ENCODE measurements around the gene LCN10. TPM values are rescaled to one million over a fixed set of nuclear protein-coding genes. Genes with fewer than 3 reads are reported as not detected.

Gene LCN10
- total RNA-seq, 1 experiment from 2014 or later = not detected

DNA sequence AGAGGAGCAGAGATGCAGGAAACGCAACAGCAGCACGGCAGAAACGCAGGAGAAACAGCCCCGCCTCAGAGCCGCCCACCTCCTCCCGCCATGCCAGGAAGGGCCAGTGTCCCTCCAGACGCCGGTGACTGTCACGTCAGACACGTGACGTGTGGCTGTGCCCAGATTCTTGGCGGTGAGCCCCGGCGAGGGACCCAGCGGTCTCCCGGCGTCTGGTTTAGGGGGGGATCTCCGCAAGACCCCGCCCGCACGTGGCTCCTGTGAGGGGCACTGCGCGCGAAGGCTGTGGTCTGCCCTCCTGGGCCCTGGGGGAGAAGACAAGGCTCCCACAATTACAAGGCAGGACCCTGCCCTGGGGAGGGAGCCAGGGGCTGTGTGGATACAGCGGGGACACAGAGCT lies 17.7 kb upstream of the LCN10 start:
- in situ Hi-C loops (cut with HindIII; ENCODE audit: low pct_unique_long_range_greater_than_20kb, low sequenced_read_pairs) (no loop called here), intact Hi-C loops (cut with micrococcal nuclease; ENCODE audit: unreplicated experiment) (no loop called here)
- no peaks in the 10 kb centered on the region for H3K9me3 ChIP-seq (ENCODE audit: control insufficient read depth, insufficient read depth, low read depth, low read length)
- no peak overlapping the region for H3K27ac ChIP-seq (ENCODE audit: low read length)
- BruUV-seq (replicated peaks) = no TSS peak
- TF ChIP-seq, protein P1, sequence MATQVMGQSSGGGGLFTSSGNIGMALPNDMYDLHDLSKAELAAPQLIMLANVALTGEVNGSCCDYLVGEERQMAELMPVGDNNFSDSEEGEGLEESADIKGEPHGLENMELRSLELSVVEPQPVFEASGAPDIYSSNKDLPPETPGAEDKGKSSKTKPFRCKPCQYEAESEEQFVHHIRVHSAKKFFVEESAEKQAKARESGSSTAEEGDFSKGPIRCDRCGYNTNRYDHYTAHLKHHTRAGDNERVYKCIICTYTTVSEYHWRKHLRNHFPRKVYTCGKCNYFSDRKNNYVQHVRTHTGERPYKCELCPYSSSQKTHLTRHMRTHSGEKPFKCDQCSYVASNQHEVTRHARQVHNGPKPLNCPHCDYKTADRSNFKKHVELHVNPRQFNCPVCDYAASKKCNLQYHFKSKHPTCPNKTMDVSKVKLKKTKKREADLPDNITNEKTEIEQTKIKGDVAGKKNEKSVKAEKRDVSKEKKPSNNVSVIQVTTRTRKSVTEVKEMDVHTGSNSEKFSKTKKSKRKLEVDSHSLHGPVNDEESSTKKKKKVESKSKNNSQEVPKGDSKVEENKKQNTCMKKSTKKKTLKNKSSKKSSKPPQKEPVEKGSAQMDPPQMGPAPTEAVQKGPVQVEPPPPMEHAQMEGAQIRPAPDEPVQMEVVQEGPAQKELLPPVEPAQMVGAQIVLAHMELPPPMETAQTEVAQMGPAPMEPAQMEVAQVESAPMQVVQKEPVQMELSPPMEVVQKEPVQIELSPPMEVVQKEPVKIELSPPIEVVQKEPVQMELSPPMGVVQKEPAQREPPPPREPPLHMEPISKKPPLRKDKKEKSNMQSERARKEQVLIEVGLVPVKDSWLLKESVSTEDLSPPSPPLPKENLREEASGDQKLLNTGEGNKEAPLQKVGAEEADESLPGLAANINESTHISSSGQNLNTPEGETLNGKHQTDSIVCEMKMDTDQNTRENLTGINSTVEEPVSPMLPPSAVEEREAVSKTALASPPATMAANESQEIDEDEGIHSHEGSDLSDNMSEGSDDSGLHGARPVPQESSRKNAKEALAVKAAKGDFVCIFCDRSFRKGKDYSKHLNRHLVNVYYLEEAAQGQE (IDR thresholded peaks at IDR 0.05; ENCODE audit: insufficient read depth in 1 of 2, low read depth in 2 of 2, low read length in 1 of 2) = no peak
- TF ChIP-seq, protein P2, sequence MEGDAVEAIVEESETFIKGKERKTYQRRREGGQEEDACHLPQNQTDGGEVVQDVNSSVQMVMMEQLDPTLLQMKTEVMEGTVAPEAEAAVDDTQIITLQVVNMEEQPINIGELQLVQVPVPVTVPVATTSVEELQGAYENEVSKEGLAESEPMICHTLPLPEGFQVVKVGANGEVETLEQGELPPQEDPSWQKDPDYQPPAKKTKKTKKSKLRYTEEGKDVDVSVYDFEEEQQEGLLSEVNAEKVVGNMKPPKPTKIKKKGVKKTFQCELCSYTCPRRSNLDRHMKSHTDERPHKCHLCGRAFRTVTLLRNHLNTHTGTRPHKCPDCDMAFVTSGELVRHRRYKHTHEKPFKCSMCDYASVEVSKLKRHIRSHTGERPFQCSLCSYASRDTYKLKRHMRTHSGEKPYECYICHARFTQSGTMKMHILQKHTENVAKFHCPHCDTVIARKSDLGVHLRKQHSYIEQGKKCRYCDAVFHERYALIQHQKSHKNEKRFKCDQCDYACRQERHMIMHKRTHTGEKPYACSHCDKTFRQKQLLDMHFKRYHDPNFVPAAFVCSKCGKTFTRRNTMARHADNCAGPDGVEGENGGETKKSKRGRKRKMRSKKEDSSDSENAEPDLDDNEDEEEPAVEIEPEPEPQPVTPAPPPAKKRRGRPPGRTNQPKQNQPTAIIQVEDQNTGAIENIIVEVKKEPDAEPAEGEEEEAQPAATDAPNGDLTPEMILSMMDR (IDR thresholded peaks at IDR 0.05) = no peak
- TF ChIP-seq TCF7L2 (IDR thresholded peaks at IDR 0.05; ENCODE audit: low read depth, low read length) = no peak
- no peak for ATAC-seq
- ChIA-PET POLR2A (no interaction called here), CTCF (no interaction called here)
- H3K27me3 ChIP-seq (ENCODE audit: control insufficient read depth, insufficient read depth, low read length) = no peaks in the 10 kb centered on the region
- no peaks in the 10 kb centered on the region for H3K36me3 ChIP-seq (ENCODE audit: control insufficient read depth, insufficient read depth, low read length)
- no peak overlapping the region for H3K4me3 ChIP-seq (ENCODE audit: low read depth in 2 of 2, low read length in 2 of 2)
- DNase-seq (ENCODE audit: low read depth, low spot score) = no peak
- H3K4me1 ChIP-seq (ENCODE audit: control insufficient read depth, insufficient read depth, low read length) = peaks cover 3% of the 10 kb centered on the region; the same call in 1 of the 2 replicates

- intact Hi-C loops (cut with micrococcal nuclease; ENCODE audit: unreplicated experiment) (no loop called here), in situ Hi-C loops (cut with HindIII; ENCODE audit: low pct_unique_long_range_greater_than_20kb, low sequenced_read_pairs) (no loop called here)
- ChIA-PET CTCF (no interaction called here), POLR2A (no interaction called here)
- Histone ChIP-seq H3K36me3 (ENCODE audit: control insufficient read depth, insufficient read depth, low read length) (no peaks in the 10 kb centered on the region), H3K4me3 (ENCODE audit: low read depth in 2 of 2, low read length in 2 of 2) (no peak overlapping the region), H3K9me3 (ENCODE audit: control insufficient read depth, insufficient read depth, low read depth, low read length) (no peaks in the 10 kb centered on the region), H3K4me1 (ENCODE audit: control insufficient read depth, insufficient read depth, low read length) (peaks cover 3% of the 10 kb centered on the region; the same call in 1 of the 2 replicates), H3K27me3 (ENCODE audit: control insufficient read depth, insufficient read depth, low read length) (no peaks in the 10 kb centered on the region), H3K27ac (ENCODE audit: low read length) (no peak overlapping the region)
- TF ChIP-seq, protein P1 (IDR thresholded peaks at IDR 0.05; ENCODE audit: insufficient read depth in 1 of 2, low read depth in 2 of 2, low read length in 1 of 2) = no peak
- TF ChIP-seq, protein P2 (IDR thresholded peaks at IDR 0.05) = no peak
- no peak for TF ChIP-seq TCF7L2 (IDR thresholded peaks at IDR 0.05; ENCODE audit: low read depth, low read length)
- TF ChIP-seq POLR2AphosphoS5 (IDR thresholded peaks at IDR 0.05; ENCODE audit: low read depth, low read length) = no peak
- TF ChIP-seq SIN3A (IDR thresholded peaks at IDR 0.05; ENCODE audit: borderline replicate concordance, insufficient read depth, low read depth, low read length) = no peak
- DNase-seq (ENCODE audit: low read depth, low spot score) (no peak), ATAC-seq (no peak)
- no TSS peak for BruUV-seq (replicated peaks)
Observed at GRCh38 chr9:136759436-136760325, 16.9 kb upstream of the LCN10 start.
